A673 (cell line): Measurements from ENCODE around the gene EPB41L4A.

Experiments
- CTCF ChIP-seq: fragments of 300-800, 200-600 bp; sonication (generic); conservative IDR thresholded peaks from 2 replicates; pipeline ENCODE4 v1.5.1; 2017; ENCODE audit warnings: low read depth, mild to moderate bottlenecking, antibody characterized with exemption, low read length, moderate library complexity, mixed read lengths
- EZH2 ChIP-seq: fragments of 200-600 bp; sonication (generic); IDR thresholded peaks from 2 replicates; pipeline ENCODE4 v1.6.1; 2017; ENCODE audit warnings: borderline replicate concordance, low read depth, mild to moderate bottlenecking, mixed read lengths, antibody characterized with exemption, low read length; ENCODE audit not compliant: poor library complexity, severe bottlenecking

DNA sequence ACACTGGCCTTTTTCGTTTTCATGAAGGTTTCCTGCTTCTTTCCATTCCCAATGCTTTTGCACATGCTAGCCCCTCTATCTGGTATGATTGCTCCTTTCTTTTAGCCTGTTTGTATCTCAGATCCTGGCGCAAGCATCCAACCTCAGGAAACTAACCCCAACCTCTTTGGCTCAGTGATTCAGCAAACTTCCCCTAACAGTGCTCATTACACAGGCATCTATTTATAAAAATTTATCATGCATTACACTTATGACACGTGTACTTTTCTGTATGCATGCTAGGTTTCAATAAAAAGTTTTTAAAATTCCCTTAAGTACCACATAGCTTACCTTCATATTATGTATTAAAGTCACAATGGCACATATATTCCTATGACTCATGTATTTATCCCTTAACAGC, 218.9 kb downstream of the EPB41L4A start:
- TF ChIP-seq CTCF (no peak), EZH2 (no peak)
